Effector memory CD4-positive, alpha-beta T cell (primary cell): ENCODE results near the gene CDKN2AIPNL.
"Not testable (repeated sequence)": the region's sequence is repeated elsewhere in the genome, so short reads cannot be mapped to it uniquely, and the experiment has no call there.

Experiments
- DNase-seq, 3 donors: peaks; one replicate each; pipeline ENCODE4 v3.0.0-alpha.2; 2020
- H3K27ac ChIP-seq: 2 replicates; pipeline ENCODE4 v1.7.0; 2013; ENCODE audit warnings: mild to moderate bottlenecking, low read length, moderate library complexity; ENCODE audit not compliant: insufficient read depth, poor library complexity, severe bottlenecking
- H3K27me3 ChIP-seq: replicated peaks from 2 replicates; pipeline ENCODE4 v1.7.0; 2013; ENCODE audit warnings: mild to moderate bottlenecking, low read length; ENCODE audit not compliant: insufficient read depth, control insufficient read depth, poor library complexity, severe bottlenecking
- H3K36me3 ChIP-seq: 2 replicates; pipeline ENCODE4 v1.7.0; 2013; ENCODE audit warnings: mild to moderate bottlenecking, low read length, moderate library complexity; ENCODE audit not compliant: control insufficient read depth, insufficient read depth
- H3K4me1 ChIP-seq: 2 replicates; pipeline ENCODE4 v1.7.0; 2013; ENCODE audit warnings: low read length, mild to moderate bottlenecking; ENCODE audit not compliant: control insufficient read depth, insufficient read depth, poor library complexity, severe bottlenecking
- H3K4me3 ChIP-seq: 2 replicates; pipeline ENCODE4 v1.7.0; 2013; ENCODE audit warnings: low read length, low read depth, mild to moderate bottlenecking; ENCODE audit not compliant: insufficient read depth, poor library complexity, severe bottlenecking
- H3K9me3 ChIP-seq: 2 replicates; pipeline ENCODE4 v1.7.0; 2013; ENCODE audit warnings: mild to moderate bottlenecking, low read length, moderate library complexity; ENCODE audit not compliant: control insufficient read depth

Gene CDKN2AIPNL

DNA sequence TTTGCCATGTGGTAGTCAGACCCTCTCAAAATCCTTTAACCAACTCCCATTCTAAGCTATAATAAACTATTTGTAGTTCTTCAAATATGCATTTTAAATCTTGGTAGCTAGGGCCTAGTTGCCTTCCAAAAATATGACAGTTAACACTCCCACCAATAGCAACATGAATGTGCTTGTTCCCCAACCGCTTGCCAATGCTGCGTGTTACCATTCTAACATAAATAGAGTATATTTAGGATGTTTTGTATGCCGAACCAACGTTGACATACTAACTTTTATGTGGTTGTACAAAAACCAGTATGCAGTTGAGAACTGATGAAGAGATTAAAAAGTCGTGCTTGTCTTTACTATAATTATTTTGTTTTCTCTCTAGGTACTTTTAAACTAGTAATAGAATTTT is 31.3 kb downstream of the CDKN2AIPNL start:
- no peak for DNase-seq

GRCh38 chr5:134374232-134374631 is 37.4 kb downstream of the CDKN2AIPNL start:
- no peaks in the 10 kb centered on the region for H3K9me3 ChIP-seq
- H3K4me1 ChIP-seq: peaks cover 14% of the 10 kb centered on the region
- no peak overlapping the region for H3K27ac ChIP-seq
- no peak for DNase-seq
- no peaks in the 10 kb centered on the region for H3K27me3 ChIP-seq
- H3K4me3 ChIP-seq: no peak overlapping the region
- peaks cover 16% of the 10 kb centered on the region for H3K36me3 ChIP-seq

More for the DNA sequence above, 31.3 kb downstream of the CDKN2AIPNL start:
- Histone ChIP-seq H3K9me3 (no peaks in the 10 kb centered on the region), H3K27ac (peak overlapping the region; percentile 37), H3K4me3 (no peak overlapping the region), H3K36me3 (peaks cover 50% of the 10 kb centered on the region), H3K4me1 (peaks cover 4% of the 10 kb centered on the region), H3K27me3 (no peaks in the 10 kb centered on the region)

- not testable (repeated sequence) for DNase-seq, H3K27me3 ChIP-seq, H3K4me3 ChIP-seq, H3K9me3 ChIP-seq, H3K27ac ChIP-seq
- peaks cover 16% of the 10 kb centered on the region for H3K36me3 ChIP-seq
- H3K4me1 ChIP-seq: peaks cover 14% of the 10 kb centered on the region
Observed at GRCh38 chr5:134373633-134374032, 38.0 kb downstream of the CDKN2AIPNL start.

DNA sequence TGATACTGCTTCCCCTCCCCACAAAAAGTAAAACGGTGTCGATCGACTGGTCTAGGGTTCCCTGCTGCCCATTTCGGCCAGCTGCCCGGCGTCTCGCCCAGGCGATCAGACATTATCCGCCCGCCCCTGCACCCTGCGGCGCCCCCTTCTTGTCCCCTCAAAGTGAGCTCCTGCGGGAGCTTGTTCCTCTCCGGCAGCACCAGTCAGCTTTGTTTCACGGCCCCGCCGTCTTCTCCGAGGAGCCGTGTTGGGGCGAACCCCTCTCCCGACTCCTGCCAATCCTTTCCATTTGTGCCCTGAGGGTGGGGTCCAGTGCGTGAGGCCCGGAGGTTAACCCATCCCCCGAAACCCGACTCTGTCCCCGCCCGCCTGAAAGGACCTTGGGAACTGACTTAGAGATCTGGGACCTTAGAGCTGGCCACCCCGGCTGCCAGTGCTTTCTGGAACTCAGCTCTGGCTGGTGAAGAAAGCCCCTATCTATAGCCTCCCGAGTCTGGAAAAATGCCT is 39.8 kb downstream of the CDKN2AIPNL start:
- H3K4me3 ChIP-seq: peak overlapping the region; percentile 99
- peaks cover 9% of the 10 kb centered on the region for H3K36me3 ChIP-seq
- H3K27ac ChIP-seq: peak overlapping the region; percentile 100
- peak in 2 of 3 donors; percentile 6 to 20 for DNase-seq
- no peaks in the 10 kb centered on the region for H3K9me3 ChIP-seq
- no peaks in the 10 kb centered on the region for H3K27me3 ChIP-seq
- peaks cover 14% of the 10 kb centered on the region for H3K4me1 ChIP-seq

DNA sequence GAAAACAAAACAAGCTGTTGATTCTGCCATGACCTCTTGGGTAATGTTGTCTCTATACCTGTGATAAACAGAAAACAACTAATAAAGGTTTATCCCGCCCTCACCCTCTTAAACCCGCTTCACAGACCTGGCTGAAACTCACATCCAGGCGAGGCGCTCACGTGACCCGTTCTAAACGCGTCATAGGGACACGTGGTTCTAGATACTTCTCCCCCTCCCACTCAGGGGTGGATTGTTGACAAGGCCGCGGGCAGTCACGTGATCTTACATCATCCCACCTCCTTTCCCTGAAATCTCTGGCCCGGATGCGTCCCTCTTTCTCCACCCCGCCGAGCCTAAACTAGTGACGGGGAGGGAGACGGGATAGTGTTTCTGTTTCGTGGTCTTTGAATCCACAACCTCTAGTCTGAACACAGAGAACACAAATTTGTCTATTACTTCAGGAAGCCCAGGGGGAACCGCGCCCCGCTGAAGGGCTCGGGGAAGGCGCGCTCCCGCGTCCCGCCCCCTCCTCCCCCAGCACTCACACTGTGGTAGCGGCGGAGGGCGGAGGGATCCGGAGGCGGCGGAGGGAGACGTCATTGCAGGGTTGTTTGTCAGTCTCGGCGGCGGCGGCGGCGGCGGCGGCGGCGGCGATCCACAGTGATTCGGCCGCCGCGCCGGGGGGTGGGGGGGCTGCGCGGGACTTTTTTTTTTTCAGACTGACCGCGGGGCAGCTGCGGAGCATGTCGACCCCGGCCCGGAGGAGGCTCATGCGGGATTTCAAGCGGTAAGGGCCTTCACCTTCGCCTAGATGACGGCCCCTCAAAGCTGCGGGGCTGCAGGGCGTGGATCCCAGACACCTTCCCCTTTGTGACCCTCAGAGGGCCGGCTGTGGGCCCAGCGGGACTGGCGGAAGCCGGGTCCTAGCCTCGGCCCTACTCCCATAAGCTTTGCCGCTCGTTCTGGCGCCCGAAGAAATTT is 40.5 kb downstream of the CDKN2AIPNL start, which contains the start of gene UBE2B:
Gene UBE2B (plus strand): TSS at position 699 of the 963 bp plus-strand sequence. CDS start 27 bp downstream, at position 726.
- Histone ChIP-seq H3K4me1 (peaks cover 16% of the 10 kb centered on the region), H3K4me3 (peak within 1 kb of the TSS; percentile 99), H3K36me3 (peaks cover 3% of the 10 kb centered on the region), H3K27me3 (no peaks in the 10 kb centered on the region), H3K9me3 (no peaks in the 10 kb centered on the region), H3K27ac (peak within 1 kb of the TSS; percentile 100)
- DNase-seq: peak; percentile 94 to 98 (median 96)

- peaks cover 17% of the 10 kb centered on the region for H3K4me1 ChIP-seq
- H3K27ac ChIP-seq: peak overlapping the region; percentile 100
- H3K9me3 ChIP-seq: no peaks in the 10 kb centered on the region
- peak overlapping the region; percentile 99 for H3K4me3 ChIP-seq
- H3K36me3 ChIP-seq: no peaks in the 10 kb centered on the region
- no peaks in the 10 kb centered on the region for H3K27me3 ChIP-seq
- DNase-seq: no peak
Observed at GRCh38 chr5:134370311-134370870, 41.3 kb downstream of the CDKN2AIPNL start.

DNA sequence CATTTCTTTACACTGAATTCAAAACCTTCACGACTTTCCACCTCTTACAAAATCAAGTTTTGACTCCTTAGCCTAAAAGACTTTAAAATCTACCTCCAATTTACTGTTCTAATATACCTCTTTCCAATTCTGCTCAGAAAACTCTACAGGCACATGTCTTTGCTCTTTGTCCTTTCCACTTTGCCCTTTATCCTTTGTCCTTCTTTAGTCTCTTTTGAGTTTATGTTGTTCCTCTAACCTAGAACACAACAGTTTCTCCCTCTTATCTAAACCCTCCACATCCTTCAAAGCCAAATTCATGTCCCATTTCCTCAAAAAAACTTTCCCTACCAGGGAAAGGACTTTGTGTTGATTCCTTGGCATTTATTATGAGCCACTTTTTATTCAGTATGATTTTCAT is 46.1 kb downstream of the CDKN2AIPNL start:
- Histone ChIP-seq H3K4me1 (peaks cover 8% of the 10 kb centered on the region), H3K9me3 (no peaks in the 10 kb centered on the region), H3K27ac (no peak overlapping the region), H3K4me3 (no peak overlapping the region), H3K36me3 (no peaks in the 10 kb centered on the region), H3K27me3 (no peaks in the 10 kb centered on the region)
- no peak for DNase-seq

DNA sequence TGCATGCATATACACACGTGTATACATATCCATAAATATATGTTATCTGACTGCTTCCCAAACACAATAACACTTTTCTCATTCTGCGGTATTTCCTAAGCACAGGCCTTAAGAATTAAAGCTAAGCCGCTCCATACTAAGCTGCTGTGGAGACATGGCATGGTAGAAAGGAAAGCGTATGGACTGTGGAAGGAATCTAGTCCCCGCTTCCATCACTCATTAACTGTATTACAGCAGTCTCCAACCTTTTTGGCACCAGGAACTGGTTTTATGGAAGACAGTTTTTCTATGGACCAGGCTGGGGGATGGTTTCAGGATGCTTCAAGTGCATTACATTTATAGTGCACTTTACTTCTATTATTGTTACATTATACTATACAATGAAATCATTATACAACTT is 56.0 kb downstream of the CDKN2AIPNL start:
- no peak for DNase-seq
- Histone ChIP-seq H3K4me3 (no peak overlapping the region), H3K27me3 (no peaks in the 10 kb centered on the region), H3K27ac (no peak overlapping the region), H3K9me3 (no peaks in the 10 kb centered on the region), H3K4me1 (no peaks in the 10 kb centered on the region), H3K36me3 (no peaks in the 10 kb centered on the region)
